Activated CD8-positive, alpha-beta memory T cell treated with anti-CD3 and anti-CD28 coated beads for 1 hour (primary cell): Measurements from ENCODE around the gene LRCH4.
A peak's percentile ranks its signal among the peaks of the same experiment; 100 is the strongest.
"Not testable (repeated sequence)": the region's sequence is repeated elsewhere in the genome, so short reads cannot be mapped to it uniquely, and the experiment has no call there.

Source experiments
- DNase-seq, 2 donors: peaks; one replicate each; pipeline ENCODE4 v3.0.0-alpha.2; 2020; ENCODE audit warnings: low read depth in 1 of 2; ENCODE audit errors: extremely low read depth in 1 of 2

Gene LRCH4

DNA sequence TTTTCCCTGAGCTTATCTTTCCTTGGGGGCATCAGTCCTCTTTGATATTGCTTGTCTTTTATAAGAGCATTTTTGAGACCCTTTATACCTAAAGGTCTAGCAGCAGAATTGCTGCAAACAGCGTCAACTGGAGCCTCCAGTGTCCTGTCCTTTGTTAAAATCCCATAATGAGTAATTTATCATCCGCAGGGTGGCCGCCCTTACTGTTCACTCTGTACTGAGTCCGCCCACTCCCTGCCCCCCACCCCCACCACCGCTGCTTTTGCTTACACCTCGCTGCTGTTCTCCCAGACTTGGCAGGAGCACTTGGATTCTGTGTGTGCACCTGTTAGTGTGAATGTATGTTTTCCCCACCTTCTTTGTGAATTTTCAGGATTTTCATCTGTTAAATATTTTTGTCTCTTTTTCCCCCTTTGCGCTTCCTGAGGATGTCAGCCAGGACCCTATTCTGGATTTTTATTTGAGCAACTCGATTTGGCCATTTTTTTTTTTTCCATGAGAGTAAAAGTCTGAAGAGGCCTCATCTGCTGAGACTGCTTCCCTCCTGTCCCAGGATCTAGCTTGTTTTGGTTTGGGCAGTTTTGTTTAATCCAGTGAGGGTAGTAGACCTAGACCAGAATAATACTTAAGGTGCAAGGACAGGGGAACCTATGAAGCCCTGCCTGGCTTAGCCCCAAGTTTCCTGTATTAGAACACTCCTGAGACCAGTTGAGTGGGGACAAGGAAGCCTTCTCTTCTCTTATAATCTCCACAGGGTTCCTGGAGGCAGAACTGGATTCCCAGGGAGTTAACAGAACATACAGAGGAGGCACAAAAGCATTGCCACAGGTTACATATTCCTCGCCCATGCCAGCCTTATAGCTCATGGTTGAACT, 38.8 kb downstream of the LRCH4 start:
- DNase-seq = no peak

DNA sequence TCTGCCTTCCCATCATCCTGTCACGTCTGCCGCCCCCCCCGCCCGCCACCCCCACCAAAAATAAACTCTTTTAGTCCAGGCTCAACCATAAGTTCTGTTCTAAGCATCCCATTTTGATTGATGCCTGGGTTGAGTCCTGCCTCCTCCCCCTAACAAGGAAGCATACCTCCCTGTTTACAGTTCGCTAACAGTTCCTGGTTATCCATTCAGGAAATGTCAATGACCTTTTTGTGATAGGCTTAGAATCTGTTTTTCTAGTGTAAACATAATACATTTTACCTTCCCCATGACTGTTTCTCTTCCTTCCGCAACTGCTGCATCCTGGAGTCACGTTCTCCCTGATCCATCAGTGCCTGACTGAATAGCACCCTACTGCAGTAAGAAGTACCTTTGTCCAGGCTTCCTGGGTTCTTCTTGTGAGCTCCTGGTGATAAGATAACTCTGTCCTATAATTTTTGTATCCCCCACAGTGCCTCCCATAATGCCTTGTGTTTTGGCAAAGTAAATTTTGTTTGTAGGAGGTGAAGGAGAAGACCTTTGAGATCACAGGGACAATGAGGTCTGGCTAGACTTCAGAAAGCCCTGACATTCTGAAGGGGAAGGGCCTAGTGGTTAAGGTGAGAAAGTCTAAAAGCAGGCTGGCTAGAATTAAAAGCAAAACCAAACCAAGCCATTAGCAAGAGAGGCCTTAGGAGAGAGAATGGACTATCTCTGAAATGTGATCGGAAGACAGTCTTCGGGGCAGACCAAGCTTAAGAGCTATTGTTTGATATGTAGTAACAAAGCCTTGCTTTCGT, 39.6 kb downstream of the LRCH4 start:
- no peak for DNase-seq

DNA sequence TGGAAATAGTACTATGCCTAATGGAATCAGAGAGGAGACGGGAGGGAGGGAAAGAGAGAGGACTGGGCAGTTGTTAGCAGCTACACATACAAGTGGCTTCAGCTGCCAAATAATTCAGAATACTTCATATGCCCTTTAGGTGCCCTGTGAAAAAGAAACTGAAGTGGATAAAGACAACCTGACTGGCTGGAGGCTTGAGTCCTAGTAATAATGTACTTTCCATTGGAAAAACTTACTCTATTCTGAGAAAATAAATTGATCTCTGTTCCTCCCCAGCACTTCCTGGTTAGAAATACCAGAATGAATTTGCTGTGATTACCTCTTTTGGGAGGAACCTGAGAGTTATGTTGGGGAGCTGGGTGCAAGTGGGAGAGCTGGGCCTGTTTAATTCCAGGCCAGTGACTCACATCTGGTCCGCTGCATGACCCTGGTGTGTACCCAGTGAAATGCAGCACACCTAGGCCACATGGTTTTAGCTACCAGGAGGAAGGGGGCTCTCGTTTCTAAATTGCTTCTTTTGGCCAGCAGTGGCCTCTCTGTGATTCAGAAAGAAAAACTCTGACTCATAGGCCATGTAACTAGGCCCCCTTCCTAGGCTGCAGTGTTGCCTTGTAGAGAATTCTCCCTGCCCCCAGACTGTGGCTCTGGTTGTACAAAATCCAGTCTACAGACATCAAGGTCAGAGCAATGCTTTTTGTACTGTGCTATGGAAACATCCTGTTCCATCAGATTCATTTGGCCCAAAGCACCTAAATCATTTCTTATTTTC, 40.4 kb downstream of the LRCH4 start:
- no peak for DNase-seq

DNA sequence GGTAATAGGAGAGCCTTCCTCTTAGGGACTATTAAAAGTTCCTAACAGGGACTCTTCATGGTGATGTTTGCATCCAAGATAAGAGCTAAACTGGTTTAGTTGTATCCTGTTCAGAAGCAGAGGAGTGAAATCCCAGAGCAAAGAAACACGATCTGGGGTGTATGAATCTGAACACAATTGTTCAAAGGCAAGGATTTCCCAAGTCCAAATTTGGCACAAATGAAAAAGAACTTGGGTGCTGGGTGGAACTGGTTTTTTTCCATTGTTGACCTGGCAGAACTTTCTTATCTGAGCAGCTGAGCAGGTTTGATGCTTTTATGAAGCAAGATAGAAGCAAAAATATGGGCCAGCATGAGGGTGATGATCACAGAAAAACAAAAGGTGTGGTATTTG, 41.0 kb downstream of the LRCH4 start:
- no peak for DNase-seq

DNA sequence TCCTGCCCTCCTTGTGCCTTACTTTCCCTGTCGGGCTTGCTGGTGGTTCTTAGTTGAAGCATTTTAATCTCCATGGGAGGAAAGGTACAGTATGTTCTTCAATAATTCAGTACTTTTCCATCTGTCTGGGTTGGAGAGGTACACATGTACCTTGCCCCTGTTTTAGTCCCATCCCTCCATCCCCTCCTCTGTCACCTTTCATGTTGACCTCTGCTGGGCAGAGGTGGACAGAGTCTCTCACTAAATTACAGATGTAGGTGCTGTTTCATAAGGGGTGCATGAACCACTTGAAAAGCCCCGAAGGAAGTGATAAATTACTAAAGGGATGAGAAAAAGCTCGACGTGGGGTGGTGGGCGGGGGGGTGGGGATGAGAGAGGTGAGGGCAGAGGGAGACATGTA, 41.5 kb downstream of the LRCH4 start:
- no peak for DNase-seq

DNA sequence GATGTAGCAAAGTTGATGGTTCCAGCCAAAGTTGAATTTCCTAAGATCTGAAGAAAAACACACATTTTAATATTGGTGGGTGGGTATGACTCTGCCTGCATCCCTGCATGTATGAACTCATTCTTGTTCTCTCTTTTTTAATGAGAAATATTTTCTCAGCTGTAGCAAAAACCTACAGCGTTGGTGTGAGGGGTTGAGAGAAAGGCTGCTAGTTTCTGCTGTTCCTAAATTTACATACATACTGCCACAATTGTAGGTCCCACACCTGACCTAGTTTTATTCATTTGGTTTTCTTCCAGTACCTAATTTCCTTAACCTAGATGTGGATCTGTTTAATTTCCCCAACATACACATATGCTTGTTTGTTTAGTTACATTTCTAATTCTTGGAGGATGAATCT, 42.3 kb downstream of the LRCH4 start:
- DNase-seq = no peak

DNA sequence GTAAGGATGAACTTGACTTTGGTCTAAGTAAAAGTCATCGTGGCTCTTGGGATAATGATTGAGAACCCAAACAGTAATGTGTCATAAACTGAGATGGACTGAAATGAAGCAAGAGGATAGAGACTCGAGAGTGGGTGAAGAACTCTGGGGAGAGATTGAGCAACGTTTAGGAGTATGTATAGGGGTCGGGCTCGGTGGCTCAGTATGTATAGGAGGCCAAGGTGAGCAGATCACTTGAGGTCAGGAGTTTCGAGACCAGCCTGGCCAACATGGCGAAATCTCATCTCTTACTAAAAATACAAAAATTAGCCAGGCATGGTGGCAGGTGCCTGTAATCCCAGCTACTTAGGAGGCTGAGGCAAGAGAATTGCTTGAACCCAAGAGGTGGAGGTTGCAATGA, 44.6 kb downstream of the LRCH4 start:
- DNase-seq = not testable (repeated sequence)

DNA sequence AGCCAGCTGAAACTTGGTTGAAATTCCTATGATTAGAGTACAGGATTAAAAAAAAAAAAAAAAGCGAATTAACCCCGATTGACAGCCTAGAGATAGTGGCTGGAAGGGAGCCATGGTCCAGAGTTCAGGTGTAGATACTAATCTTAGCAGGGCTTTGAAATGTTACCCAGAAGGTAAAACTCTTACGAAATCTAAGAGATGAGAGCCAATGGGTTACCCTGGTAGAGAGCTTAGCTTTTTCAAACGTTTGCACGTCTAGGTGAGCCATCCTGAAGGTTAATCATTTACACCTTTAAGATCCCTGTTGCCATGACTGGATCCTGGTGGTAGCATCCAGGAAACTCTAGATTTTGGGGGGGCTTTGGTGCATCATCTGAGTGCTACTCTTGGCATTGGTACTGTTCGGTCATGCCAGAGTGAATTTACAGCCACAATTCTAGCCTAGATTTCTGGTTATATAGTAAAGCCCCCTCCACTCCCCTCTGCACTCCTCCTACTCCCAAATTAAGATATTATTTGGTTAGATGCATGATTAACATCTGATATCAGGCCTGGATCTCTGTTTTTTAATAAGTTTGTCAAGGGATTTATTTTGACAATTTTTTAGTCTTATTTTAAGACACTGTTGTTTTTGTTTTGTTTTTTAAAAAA, 45.7 kb downstream of the LRCH4 start:
- DNase-seq = no peak

DNA sequence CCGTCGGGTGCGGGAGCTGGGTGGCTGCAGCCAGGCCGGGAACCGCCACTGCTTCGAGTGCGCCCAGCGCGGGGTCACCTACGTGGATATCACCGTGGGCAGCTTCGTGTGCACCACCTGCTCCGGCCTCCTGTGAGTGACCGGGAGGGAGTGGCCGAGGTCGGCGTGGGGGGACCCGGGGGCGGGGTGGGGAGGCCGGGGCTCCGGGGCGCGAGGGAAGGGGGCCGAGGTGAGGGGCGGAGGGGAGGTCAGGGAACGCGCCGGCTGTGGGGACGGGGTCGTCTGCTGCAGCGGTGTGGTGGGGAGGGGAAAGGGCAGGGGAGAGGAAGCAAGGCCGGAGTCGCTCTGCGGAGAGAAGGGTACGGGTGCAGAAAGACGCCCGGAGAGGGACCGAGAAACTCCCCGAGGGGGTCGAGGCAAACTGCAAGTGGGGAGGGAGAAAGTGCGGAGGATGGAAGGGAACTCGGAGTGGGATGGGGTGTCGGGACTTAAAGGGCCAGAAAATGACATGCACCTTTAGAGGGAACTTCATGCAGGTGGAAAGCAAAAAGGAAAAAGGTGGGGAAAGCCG, 46.4 kb downstream of the LRCH4 start:
- DNase-seq = no peak

DNA sequence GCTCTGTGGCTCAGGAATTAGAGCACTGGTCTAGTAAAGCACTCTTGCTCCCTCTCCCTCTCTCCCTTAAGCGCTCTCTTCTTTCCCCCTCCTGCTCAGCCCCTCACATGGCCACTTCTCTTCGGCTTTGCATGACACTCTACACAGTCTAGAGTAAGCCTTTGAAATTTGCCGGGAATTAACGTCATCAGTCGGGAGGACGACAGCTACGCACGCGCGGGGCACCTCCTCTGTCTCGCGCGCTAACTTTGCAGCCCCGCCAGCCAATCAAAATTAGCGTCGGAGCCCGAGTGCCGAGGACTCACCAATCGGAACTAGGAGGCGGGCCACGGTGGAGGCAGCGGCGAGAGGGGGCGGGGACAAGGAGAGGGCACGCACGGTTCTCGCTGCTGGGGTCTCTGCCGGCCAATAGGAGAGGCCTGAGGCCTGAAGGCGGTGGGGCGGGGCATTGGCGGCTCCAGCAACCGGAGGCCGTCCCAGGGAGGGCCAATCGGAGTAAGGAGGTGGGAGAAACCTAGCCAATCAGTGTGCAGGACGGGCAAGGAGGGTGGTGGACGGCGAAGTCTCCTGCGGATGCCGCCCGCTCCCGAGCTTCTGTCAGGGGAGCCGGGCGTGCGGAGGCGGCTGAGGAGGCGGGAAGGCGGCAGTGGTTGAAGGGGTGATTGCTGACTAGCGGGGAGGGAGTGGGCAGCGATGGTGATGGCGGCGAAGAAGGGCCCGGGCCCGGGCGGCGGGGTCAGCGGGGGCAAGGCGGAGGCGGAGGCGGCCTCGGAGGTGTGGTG, 47.1 kb downstream of the LRCH4 start, which contains the start of gene AGFG2:
Gene AGFG2 (plus strand): TSS at position 550 of the 782 bp plus-strand sequence. CDS start 144 bp downstream, at position 694.
- peak; percentile 99 to 100 for DNase-seq

DNA sequence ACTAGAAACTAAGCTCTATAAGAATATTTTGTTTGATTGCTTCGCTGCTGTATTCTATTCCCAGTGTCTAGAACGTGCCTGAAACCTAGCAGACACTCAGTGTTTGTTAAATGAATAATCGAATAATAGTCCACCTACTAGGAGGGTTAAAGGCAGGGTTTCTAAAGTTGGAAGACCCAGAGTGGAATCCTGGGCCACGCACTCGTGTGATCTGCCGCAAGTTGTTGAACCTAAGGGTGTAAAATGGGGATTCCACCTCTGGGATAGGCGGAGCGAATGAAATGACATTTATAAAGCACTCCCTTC, 47.6 kb downstream of the LRCH4 start:
- no peak for DNase-seq

DNA sequence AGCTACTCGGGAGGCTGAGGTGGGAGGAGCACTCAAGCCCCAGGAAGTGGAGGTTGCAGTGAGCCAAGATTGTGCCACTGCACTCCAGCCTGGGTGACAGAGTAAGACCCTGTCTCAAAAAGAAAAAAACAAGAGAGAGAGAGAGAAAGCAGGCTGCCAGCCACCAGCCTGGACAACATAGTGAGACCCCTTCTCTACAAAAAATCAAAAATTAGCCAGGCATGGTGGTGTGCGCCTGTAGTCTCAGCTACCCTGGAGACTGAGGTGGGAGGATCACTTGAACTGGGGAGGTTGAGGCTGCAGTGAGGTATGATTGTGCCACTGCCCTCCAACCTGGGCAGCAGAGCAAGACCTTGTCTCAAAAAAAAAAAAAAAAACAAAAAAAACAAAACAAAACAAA, 49.2 kb downstream of the LRCH4 start:
- DNase-seq = not testable (repeated sequence)

DNA sequence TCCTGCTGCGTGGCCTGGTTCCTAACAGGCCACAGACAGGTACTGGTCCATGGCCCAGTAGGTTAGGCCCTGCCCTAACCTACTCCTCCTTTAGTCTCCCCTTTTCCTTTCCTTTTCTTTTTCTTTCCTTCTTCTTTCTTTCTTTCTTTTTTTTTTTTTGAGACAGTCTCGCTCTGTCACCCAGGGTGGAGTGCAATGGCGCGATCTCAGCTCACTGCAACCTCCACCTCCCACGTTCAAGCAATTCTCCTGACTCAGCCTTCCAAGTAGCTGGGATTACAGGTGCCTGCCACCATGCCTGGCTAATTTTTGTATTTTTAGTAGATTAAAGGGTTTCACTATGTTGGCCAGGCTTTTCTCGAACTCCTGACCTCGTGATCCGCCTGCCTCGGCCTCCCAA, 49.9 kb downstream of the LRCH4 start:
- not testable (repeated sequence) for DNase-seq

DNA sequence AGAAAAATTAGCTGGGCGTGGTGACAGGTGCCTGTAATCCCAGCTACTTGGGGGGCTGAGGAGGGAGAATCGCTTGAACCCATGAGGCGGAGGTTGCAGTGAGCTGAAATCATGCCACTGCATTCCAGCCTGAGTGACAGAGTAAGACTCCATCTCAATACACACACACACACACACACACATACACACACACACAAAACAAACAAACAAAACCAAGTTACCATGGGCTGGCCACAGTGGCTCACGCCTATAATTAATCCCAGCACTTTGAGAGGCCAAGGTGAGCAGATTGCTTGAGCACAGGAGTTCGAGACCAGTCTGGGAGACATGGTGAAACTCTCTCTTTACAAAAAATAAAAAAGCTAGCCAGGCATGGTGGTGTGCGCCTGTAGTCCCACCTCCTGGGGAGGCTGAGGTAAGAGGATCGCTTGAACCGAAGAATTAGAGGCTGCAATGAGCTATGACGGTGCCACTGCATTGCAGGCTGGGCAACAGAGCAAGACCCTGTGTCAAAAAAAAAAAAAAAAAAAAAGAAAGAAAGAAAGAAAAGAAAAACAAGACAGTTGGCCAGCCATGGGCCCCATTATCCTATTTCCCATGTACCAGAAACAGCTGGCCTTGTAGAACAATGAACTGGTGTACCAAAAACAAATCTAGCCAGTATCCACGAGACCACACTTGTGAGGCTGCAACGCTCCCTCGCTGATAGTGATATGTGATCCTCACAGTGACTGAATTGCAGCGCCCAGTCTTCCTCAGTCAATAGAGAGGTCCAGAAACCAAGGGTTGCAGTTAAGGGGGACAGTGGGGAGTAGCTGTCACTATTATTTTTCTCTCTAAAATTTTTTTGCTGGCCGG, 53.5 kb downstream of the LRCH4 start:
- no peak for DNase-seq

DNA sequence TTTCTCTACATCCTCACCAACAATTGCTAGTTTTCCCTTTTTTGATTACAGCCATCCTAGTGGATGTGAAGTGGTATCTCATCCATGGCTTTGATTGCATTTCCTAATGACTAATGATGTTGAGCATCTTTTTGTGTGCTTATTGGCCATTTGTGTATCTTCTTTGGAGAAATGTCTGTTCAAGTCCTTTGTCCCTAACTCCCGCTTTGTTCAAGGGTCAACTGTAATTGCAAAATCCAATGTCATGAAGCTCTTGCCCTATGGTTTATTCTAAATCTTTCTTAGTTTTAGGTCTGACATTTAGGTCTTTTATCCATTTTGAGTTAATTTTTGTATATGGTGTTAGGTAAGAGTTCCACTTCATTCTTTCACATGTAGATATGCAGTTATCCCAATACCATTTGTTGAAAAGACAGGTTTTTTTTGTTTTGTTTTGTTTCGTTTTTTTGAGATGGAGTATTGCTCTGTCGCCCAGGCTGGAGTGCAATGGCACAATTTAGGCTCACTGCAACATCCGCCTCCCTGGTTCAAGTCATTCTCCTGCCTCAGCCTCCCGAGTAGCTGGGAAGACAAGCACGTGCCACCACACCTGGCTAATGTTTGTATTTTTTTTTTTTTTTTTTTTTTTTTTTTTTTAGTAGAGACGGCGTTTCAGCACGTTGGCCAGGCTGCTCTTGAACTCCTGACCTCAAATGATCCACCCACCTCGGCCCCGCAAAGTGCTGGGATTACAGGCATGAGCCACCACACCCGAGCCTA, 57.6 kb downstream of the LRCH4 start:
- DNase-seq = not testable (repeated sequence)
